22Rv1 (cell line): Measurements from ENCODE around the gene KLHL2.
A peak's percentile ranks its signal among the peaks of the same experiment; 100 is the strongest.

Experiments used
- H3K27ac ChIP-seq: fragments of 450-650 bp; 2 replicates; pipeline ENCODE4 v1.5.1; 2017
- CTCF ChIP-seq: fragments of 450-650 bp; IDR thresholded peaks from 2 replicates; pipeline ENCODE4 v1.5.1; 2017; ENCODE audit warnings: mild to moderate bottlenecking
- ZFX ChIP-seq: fragments of 450-650 bp; IDR thresholded peaks from 2 replicates; pipeline ENCODE4 v1.6.1; 2017; ENCODE audit warnings: antibody characterized with exemption, borderline replicate concordance

The KLHL2 gene

DNA sequence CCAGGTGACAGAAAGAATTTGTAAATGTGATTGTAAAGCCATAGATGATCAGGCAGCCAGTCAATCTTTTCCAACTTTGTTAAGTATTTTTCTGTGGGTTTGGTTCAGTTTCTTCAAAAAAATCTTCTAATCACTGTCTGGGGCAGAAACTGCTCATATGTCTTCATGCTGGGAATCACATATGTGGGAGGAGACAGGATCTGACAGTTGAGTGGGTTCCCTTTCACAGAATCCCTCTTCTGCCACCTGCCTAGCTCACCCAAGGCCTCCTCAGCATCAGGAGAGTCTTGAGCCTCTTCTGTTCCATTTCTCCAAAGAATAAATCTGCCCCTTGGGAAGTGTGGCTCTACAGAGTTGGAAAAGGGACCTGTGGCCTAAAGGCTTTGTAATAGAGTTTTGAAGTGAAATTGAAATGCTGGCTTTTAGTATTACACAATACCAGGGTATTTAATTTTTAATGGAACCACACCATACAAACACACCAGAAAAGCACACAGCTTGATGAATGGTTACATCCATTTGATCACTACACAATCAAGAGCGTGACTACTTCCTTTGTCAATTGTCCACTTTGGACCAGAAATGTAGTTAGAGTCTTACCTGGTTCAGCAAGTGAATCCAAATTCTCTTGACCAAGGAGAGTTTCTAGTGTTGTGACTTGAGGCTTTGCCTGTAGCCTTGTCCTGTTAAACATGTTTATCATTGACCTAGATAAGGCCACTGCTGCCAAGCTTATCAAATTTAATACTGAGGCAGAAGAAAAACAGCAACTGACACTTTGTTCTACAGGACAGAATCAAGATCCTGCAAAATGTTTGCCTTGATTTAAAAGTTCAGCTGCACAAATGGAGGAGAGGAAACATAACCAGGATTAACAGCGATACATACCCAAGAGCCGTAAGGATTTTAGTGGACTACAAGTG lies 140.5 kb downstream of the KLHL2 start:
- H3K27ac ChIP-seq, result no peak overlapping the region
- TF ChIP-seq CTCF, result no peak
- no peak for TF ChIP-seq ZFX

- H3K27ac ChIP-seq, result no peak overlapping the region
- TF ChIP-seq CTCF (peak; percentile 23; the same call in 1 of the 2 replicates), ZFX (no peak)
Measured at GRCh38 chr4:165351359-165352130, 144.2 kb downstream of the KLHL2 start.

GRCh38 chr4:165355900-165356300 lies 148.5 kb downstream of the KLHL2 start:
- TF ChIP-seq CTCF (peak; percentile 76), ZFX (no peak)
- H3K27ac ChIP-seq, result no peak overlapping the region

DNA sequence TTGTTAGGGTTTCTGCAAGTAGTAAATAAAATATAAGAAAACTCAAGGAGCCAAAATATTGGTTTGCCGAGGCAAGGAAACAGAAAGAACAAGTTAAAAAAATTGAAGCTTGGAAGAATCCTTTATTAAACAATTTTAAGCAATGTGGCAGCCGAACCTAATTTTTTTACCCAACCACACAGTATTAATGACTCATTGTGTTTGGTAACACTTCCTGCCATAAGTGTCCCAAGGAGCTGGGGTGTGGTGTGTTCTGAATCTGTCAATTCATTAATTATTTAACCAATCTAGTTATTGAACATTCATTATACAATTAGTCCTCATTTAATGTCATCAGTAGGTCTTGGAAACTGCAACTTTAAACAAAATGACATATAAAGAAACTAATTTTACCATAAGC lies 152.1 kb downstream of the KLHL2 start:
- H3K27ac ChIP-seq, result no peak overlapping the region

DNA sequence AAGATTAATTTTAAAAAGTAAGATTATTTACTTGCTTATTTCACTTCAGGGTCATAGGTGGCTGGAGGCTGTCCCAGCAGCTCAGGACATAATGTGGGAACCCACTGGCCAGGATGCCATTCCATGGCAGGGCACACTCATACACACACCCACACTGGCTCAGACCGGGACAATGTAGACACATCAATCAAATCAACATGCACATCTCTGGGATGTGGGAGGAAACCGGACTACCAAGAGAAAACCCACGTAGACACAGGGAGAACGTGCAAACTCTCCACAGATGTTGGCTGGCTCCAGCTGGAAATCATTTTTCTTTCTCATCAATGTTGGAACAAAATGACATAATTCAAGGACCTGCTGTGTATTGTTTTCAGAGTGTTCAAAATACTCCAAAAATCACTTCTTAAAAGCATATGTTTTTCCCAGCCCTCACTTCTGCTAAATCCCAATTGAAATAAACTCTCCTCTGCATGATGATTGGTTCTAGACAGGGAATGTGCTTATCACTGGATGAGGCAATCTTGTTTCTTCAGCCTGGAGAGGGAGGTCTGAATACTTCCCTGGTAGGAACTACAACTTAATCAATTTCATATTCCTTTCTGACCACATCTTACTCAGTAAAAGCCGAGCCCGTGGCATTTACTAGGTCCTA lies 152.8 kb downstream of the KLHL2 start:
- no peak overlapping the region for H3K27ac ChIP-seq
- TF ChIP-seq CTCF, result no peak
- TF ChIP-seq ZFX, result no peak

More for the DNA sequence above, 152.1 kb downstream of the KLHL2 start:
- no peak for TF ChIP-seq ZFX
- no peak for TF ChIP-seq CTCF

DNA sequence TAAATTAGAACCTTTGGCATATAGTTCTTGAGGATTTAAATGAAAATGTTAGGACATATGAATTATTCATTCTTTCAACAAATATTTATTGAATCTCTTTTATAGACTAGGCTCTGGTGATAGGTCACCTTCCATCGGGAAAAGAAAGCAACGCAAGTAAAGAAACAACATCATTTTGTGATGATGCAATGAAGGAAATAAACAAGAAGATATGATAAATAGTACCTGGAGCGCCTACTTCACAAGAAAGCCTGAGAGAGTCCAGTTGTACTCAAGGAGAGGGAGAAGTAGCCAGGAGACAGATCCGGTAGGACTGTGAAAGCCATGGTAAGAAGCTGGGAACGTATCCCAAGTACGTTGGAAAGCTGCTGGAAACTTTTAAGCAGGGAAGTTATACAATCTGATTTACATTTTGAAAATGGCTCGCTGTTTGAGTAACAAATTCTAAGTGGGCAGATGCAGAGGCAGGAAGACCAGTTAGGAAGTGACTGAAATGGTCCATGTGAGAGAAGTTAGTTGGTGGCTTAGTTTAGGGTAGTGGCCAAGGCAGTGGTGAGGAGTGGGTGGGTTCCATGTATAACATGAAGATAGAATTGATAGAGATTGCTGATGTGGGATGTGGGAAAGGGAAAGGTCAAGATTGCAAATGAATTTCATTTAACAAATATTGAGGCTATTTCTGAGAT lies 153.8 kb downstream of the KLHL2 start:
- TF ChIP-seq CTCF (no peak), ZFX (no peak)
- H3K27ac ChIP-seq, result no peak overlapping the region
